ENCODE measurements around the gene ECHS1. TPM values are rescaled to one million over a fixed set of nuclear protein-coding genes. Genes with fewer than 3 reads are reported as not detected.

ECHS1 gene
- total RNA-seq, 1 donor from 2014 or later, result 106 TPM

- Mint-ChIP-seq H3K36me3 (peaks cover 44% of the 10 kb centered on the region), H3K4me1 (ENCODE audit: unreplicated experiment) (peaks cover 5% of the 10 kb centered on the region), H3K27me3 (no peaks in the 10 kb centered on the region), H3K4me3 (no peak overlapping the region), H3K27ac (no peak overlapping the region), H3K9me3 (no peaks in the 10 kb centered on the region)
- TF ChIP-seq CTCF (conservative IDR thresholded peaks at IDR 0.05), result no peak
- peak; percentile 58 for DNase-seq (ENCODE audit: extremely low spot score, unreplicated experiment)
Observed at GRCh38 chr10:133401981-133402725, 29.0 kb upstream of the ECHS1 start.

DNA sequence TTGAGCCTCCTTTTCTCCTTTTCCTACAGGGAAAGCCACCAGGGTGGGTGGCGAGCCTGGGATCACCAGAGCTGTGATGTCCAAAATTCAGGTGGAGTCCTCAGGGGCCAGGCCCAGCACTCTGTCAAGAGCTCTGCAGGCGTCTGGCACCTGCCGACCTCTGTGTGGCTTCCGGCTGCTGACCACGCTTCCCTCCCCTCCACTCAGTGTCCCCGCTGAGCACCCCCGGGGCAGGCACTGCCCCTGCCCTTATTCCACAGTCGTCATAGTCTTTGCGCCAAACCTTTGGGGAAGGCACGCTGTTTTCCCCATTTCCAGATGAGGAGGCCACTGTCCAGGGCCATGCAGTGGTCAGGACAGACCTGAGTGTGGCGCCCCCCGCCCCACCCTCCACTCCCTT, 28.3 kb upstream of the ECHS1 start:
- Mint-ChIP-seq H3K4me3 (no peak overlapping the region), H3K27ac (no peak overlapping the region), H3K36me3 (peaks cover 38% of the 10 kb centered on the region), H3K27me3 (no peaks in the 10 kb centered on the region), H3K9me3 (no peaks in the 10 kb centered on the region), H3K4me1 (ENCODE audit: unreplicated experiment) (peaks cover 5% of the 10 kb centered on the region)
- no peak for TF ChIP-seq CTCF (conservative IDR thresholded peaks at IDR 0.05)
- peak; percentile 34 for DNase-seq (ENCODE audit: extremely low spot score, unreplicated experiment)

DNA sequence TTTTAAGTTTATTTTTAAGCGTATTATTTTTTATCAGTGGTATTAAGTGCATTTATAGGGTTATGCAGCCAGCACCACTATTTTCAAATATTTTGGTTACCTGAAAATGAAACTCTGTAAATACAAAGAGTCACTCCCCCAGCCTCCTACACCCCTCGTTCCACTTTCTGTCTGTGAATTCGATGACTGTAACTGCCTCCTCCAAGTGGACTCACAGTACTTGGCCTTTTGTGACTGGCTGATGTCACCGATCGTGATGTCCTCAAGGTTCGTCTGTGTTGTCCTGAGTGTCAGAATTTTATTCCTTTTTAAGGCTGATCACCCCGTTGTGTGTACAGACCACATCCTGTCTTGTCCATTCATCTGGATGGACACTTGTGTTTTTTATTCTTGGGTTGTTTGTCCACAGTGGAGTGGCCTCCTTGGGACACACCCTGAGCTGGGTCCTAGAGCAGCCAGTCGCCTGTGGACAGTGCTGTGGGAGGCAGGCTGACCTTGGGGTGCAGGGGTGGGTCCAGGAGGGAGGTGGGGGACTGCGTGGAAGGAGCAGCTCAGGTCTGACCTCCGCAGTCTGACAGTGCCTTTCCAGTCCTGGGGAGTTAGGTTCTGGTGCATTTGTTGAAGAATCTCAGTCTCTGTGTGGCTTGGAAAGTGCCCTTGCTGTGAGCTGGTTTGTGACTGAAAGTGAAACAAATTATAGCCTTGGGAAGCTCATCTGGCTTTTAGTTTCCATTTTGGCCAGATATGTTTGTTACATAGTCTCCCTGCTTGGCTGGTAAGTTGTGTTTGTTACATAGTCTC, 27.7 kb upstream of the ECHS1 start:
- Mint-ChIP-seq H3K4me3 (no peak overlapping the region), H3K36me3 (peaks cover 33% of the 10 kb centered on the region), H3K9me3 (no peaks in the 10 kb centered on the region), H3K27me3 (no peaks in the 10 kb centered on the region), H3K4me1 (ENCODE audit: unreplicated experiment) (peaks cover 5% of the 10 kb centered on the region), H3K27ac (no peak overlapping the region)
- TF ChIP-seq CTCF (conservative IDR thresholded peaks at IDR 0.05), result no peak
- DNase-seq (ENCODE audit: extremely low spot score, unreplicated experiment), result peak; percentile 58

- H3K9me3 Mint-ChIP-seq, result no peaks in the 10 kb centered on the region
- peak; percentile 59 for DNase-seq (ENCODE audit: extremely low spot score, unreplicated experiment)
- TF ChIP-seq CTCF (conservative IDR thresholded peaks at IDR 0.05), result no peak
- H3K4me3 Mint-ChIP-seq, result no peak overlapping the region
- peaks cover 9% of the 10 kb centered on the region for H3K4me1 Mint-ChIP-seq (ENCODE audit: unreplicated experiment)
- H3K27me3 Mint-ChIP-seq, result no peaks in the 10 kb centered on the region
- peaks cover 20% of the 10 kb centered on the region for H3K36me3 Mint-ChIP-seq
- H3K27ac Mint-ChIP-seq, result no peak overlapping the region
Observed at GRCh38 chr10:133399123-133399601, 26.0 kb upstream of the ECHS1 start.

- H3K36me3 Mint-ChIP-seq, result peaks cover 14% of the 10 kb centered on the region
- H3K9me3 Mint-ChIP-seq, result no peaks in the 10 kb centered on the region
- DNase-seq (ENCODE audit: extremely low spot score, unreplicated experiment), result no peak
- no peaks in the 10 kb centered on the region for H3K27me3 Mint-ChIP-seq
- peak overlapping the region; percentile 49 for H3K4me3 Mint-ChIP-seq
- no peak overlapping the region for H3K27ac Mint-ChIP-seq
- peaks cover 9% of the 10 kb centered on the region for H3K4me1 Mint-ChIP-seq (ENCODE audit: unreplicated experiment)
- TF ChIP-seq CTCF (conservative IDR thresholded peaks at IDR 0.05), result no peak
Observed at GRCh38 chr10:133397938-133398337, 24.8 kb upstream of the ECHS1 start.
